ENCODE measurements around the gene UBASH3A. TPM values are rescaled to one million over a fixed set of nuclear protein-coding genes. Genes with fewer than 3 reads are reported as not detected.

Gene UBASH3A
- polyA plus RNA-seq, 3 donors: not detected

DNA sequence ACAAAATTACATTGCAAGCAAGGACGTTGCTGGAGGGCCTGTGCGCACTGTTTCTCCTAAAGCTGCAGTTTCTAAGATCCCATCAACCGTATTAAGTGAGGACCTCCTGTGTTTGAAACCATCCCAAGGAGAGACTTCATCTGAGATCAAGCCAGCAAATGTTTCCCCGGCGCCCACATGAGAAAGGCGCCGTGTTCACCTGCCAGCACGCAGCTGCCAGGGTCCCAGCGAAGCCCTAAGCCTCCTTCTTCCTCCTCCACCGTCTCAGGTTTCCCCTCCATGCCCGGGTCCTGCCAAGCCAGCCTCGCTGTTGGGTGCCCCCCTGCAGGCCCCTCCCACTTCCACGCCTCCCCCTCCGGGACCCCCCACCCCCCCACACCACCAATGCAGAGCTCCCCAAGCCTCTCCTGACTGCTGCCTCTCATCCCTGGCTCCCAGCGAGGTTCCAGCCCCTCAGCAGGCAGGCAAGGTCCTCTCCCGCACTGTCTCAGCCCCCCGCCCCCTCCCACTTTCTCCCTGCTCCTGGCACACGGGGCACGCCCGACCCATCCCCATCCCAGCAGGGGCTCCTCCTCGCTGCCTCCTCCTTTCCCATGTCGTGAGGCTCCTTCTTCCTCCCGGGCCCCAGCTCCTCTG, 28.7 kb upstream of the UBASH3A start:
- no peaks in the 10 kb centered on the region for H3K36me3 Mint-ChIP-seq
- no peaks in the 10 kb centered on the region for H3K9me3 ChIP-seq (replicated peaks in 1 of 2; ENCODE audit: control insufficient read depth in 1 of 2, insufficient read depth in 1 of 2, low read length in 2 of 2)
- H3K4me1 Mint-ChIP-seq: peaks cover 6% of the 10 kb centered on the region
- H3K4me2 ChIP-seq (replicated peaks; ENCODE audit: extremely low read depth, low read length, poor library complexity, severe bottlenecking): no peak overlapping the region
- H3K27ac ChIP-seq (ENCODE audit: low read depth in 1 of 2, low read length in 2 of 2): no peak overlapping the region
- H3K36me3 ChIP-seq (replicated peaks in 1 of 2; ENCODE audit: control insufficient read depth in 1 of 2, insufficient read depth in 2 of 2, low read length in 2 of 2): no peaks in the 10 kb centered on the region
- H4K20me1 ChIP-seq (ENCODE audit: insufficient read depth, low read length): no peaks in the 10 kb centered on the region
- WGBS (ENCODE audit: insufficient coverage): 44% methylated on average over 20 of the region's 23 CpGs
- intact Hi-C loops (cut with micrococcal nuclease): no loop called here
- H3K9ac ChIP-seq (ENCODE audit: insufficient read depth, low read length, poor library complexity, severe bottlenecking): no peak overlapping the region
- H3K4me1 ChIP-seq (ENCODE audit: control insufficient read depth in 1 of 2, insufficient read depth in 2 of 2, low read length in 2 of 2): no peaks in the 10 kb centered on the region
- H3K79me2 ChIP-seq (ENCODE audit: insufficient read depth, low read length): no peaks in the 10 kb centered on the region
- peak overlapping the region in 1 of 7 donors; percentile 70 for H3K27ac Mint-ChIP-seq
- H3K27me3 Mint-ChIP-seq (ENCODE audit: low read depth in 3 of 3): peaks cover 3 to 7% (median 7%) of the 10 kb centered on the region in 3 donors
- H2AFZ ChIP-seq (ENCODE audit: insufficient read depth, low read depth, low read length, poor library complexity, severe bottlenecking): no peak overlapping the region
- no peaks in the 10 kb centered on the region for H3K27me3 ChIP-seq (ENCODE audit: control insufficient read depth in 2 of 2, insufficient read depth in 2 of 2, low read length in 2 of 2)
- TF ChIP-seq, protein P1, sequence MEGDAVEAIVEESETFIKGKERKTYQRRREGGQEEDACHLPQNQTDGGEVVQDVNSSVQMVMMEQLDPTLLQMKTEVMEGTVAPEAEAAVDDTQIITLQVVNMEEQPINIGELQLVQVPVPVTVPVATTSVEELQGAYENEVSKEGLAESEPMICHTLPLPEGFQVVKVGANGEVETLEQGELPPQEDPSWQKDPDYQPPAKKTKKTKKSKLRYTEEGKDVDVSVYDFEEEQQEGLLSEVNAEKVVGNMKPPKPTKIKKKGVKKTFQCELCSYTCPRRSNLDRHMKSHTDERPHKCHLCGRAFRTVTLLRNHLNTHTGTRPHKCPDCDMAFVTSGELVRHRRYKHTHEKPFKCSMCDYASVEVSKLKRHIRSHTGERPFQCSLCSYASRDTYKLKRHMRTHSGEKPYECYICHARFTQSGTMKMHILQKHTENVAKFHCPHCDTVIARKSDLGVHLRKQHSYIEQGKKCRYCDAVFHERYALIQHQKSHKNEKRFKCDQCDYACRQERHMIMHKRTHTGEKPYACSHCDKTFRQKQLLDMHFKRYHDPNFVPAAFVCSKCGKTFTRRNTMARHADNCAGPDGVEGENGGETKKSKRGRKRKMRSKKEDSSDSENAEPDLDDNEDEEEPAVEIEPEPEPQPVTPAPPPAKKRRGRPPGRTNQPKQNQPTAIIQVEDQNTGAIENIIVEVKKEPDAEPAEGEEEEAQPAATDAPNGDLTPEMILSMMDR (IDR thresholded peaks at IDR 0.05): no peak
- no peaks in the 10 kb centered on the region for H3K9me3 Mint-ChIP-seq
- H3K4me3 Mint-ChIP-seq: no peak overlapping the region
- DNase-seq: no peak
- no peak overlapping the region for H3K4me3 ChIP-seq (replicated peaks in 1 of 3; ENCODE audit: low read depth in 2 of 3, low read length in 3 of 3)

DNA sequence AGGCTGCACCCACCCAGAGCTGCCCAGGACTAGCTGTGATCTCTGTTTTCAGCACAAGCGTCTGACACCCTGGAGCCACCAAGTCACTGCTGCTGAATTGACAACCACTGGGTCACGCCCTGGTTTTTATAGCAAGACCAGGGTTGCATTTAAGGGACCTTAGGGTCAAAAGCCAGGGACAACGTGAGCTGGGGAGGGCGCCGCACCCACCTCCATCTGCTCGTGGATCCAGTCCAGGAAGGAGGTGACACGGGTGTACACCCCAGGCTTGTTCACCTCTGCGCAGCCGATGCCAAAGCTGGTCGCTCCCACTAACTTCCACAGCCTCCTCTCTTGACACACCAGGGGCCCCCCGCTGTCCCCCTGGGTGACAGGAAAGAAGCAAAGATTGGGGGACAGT, 28.2 kb upstream of the UBASH3A start:
- Histone ChIP-seq H3K79me2 (ENCODE audit: insufficient read depth, low read length) (no peaks in the 10 kb centered on the region), H3K9ac (ENCODE audit: insufficient read depth, low read length, poor library complexity, severe bottlenecking) (no peak overlapping the region), H3K27me3 (ENCODE audit: control insufficient read depth in 2 of 2, insufficient read depth in 2 of 2, low read length in 2 of 2) (no peaks in the 10 kb centered on the region), H3K9me3 (replicated peaks in 1 of 2; ENCODE audit: control insufficient read depth in 1 of 2, insufficient read depth in 1 of 2, low read length in 2 of 2) (no peaks in the 10 kb centered on the region), H3K4me1 (ENCODE audit: control insufficient read depth in 1 of 2, insufficient read depth in 2 of 2, low read length in 2 of 2) (no peaks in the 10 kb centered on the region), H3K27ac (ENCODE audit: low read depth in 1 of 2, low read length in 2 of 2) (no peak overlapping the region), H4K20me1 (ENCODE audit: insufficient read depth, low read length) (no peaks in the 10 kb centered on the region), H3K4me3 (replicated peaks in 1 of 3; ENCODE audit: low read depth in 2 of 3, low read length in 3 of 3) (no peak overlapping the region), H3K4me2 (replicated peaks; ENCODE audit: extremely low read depth, low read length, poor library complexity, severe bottlenecking) (no peak overlapping the region), H3K36me3 (replicated peaks in 1 of 2; ENCODE audit: control insufficient read depth in 1 of 2, insufficient read depth in 2 of 2, low read length in 2 of 2) (no peaks in the 10 kb centered on the region), H2AFZ (ENCODE audit: insufficient read depth, low read depth, low read length, poor library complexity, severe bottlenecking) (no peak overlapping the region)
- intact Hi-C loops (cut with micrococcal nuclease): no loop called here
- TF ChIP-seq, protein P1 (IDR thresholded peaks at IDR 0.05): no peak
- DNase-seq: no peak
- Mint-ChIP-seq H3K27ac (peak overlapping the region in 1 of 7 donors; percentile 70), H3K4me3 (no peak overlapping the region), H3K9me3 (no peaks in the 10 kb centered on the region), H3K36me3 (no peaks in the 10 kb centered on the region), H3K27me3 (ENCODE audit: low read depth in 3 of 3) (peaks cover 3 to 9% (median 7%) of the 10 kb centered on the region in 3 donors), H3K4me1 (peaks cover 6% of the 10 kb centered on the region)
- 83% methylated on average over 8 of the region's 11 CpGs for WGBS (ENCODE audit: insufficient coverage)
